ENCODE data around the gene NECAB3.

NECAB3 gene

DNA sequence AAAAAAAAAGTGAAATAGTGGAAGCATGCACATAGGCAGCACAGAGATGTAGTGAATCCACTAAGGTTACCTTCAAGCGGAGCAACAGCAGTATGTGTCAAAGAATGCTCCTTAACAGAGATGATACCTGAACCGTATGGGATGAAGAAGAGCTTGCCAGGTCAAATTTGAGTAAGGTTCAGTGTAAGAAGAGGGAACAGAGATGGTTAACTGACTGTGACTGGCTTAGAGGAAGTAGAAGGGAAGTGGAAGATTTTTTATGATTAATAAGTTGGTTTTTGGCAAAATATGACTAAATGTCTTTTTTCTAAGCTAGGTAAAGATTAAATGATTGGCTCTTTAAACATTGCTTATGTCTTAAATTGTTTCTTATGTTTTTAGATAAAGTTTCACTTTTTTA lies 64.7 kb downstream of the NECAB3 start:
- no peak for DNase-seq
